Measurements from ENCODE around the gene PLEKHM3.

- TF ChIP-seq POLR2A (IDR thresholded peaks at IDR 0.05) = no peak
- TF ChIP-seq CTCF (IDR thresholded peaks at IDR 0.05 in 4 of 5, conservative IDR thresholded peaks at IDR 0.05 in 1 of 5) = no peak
Measured at GRCh38 chr2:208024091-208024490, 1.2 kb downstream of the PLEKHM3 start.

Measured in gastrocnemius medialis (tissue), 4 donors.